Pancreas (tissue), 10 donors: Measurements from ENCODE around the gene SLC50A1. TPM values are rescaled to one million over a fixed set of nuclear protein-coding genes. Genes with fewer than 3 reads are reported as not detected.
A peak's percentile ranks its signal among the peaks of the same experiment; 100 is the strongest.

Experiments
- ATAC-seq, 4 donors: fragments of 200-7000 bp; cut with Tn5 transposase; one replicate each; pipeline versions ENCODE4 v1.8.0 to v1.9.1; 2020; ENCODE audit warnings: mild to moderate bottlenecking in 4 of 4, moderate library complexity in 4 of 4
- DNase-seq, 6 donors: peaks; one replicate each; pipeline ENCODE4 v3.0.0-alpha.2; 2020
- FAIRE-seq: peaks from 2 replicates; lab custom pipeline; 2012; peaks lifted over from hg19 to GRCh38; lab: Jason Lieb, UNC
- H3K27ac ChIP-seq, 4 donors: fragments of 200-600 bp; sonication (generic); 1 replicate in 3 of 4; 2 replicates in 1 of 4; pipeline versions ENCODE4 v1.5.0 to v1.8.0; 2020
- H3K27me3 ChIP-seq, 4 donors: fragments of 200-600 bp; one replicate each; pipeline ENCODE4 v1.8.0; 2021
- H3K36me3 ChIP-seq, 3 donors: fragments of 200-600 bp; sonication (generic) in 1 of 3; one replicate each; pipeline versions ENCODE4 v1.5.0 to v1.8.0; 2020 to 2021
- H3K4me1 ChIP-seq, 3 donors: fragments of 200-600 bp; one replicate each; pipeline ENCODE4 v1.8.0; 2021
- H3K4me3 ChIP-seq, 4 donors: fragments of 200-600 bp; sonication (generic) in 2 of 4; one replicate each; pipeline versions ENCODE4 v1.5.0 to v1.8.0; 2020 to 2021
- H3K9me3 ChIP-seq, 4 donors: fragments of 200-600 bp; one replicate each; pipeline ENCODE4 v1.8.0; 2021
- WGBS, 2 donors: extraction: QIAGEN DNeasy Blood & Tissue Kit; methylation state at CpG; one replicate each; pipeline ENCODE4 v1.1.7; 2013; 5-methylcytosine and 5-hydroxymethylcytosine counted together
- intact Hi-C, 3 donors: fragments of 100-400 bp; cut with DNase I; formaldehyde crosslinking; loops; one replicate each; pipeline versions ENCODE4 v1.11.1 to v1.14.2; 2022
- polyA plus RNA-seq, 2 donors: library from polyadenylated mRNA; stranded (reverse); fragments of 200-250 nt; gene quantifications; one replicate each; pipeline ENCODE4 v1.2.3, GENCODE V29; 2013
- total RNA-seq, 6 donors: library from RNA; stranded (reverse); fragmentation: NEBNext Ultra II Directional in 4 of 6; extraction: Animal tissue kit (Norgen Biotek cat#: 25700) in 4 of 6; gene quantifications; one replicate each; pipeline versions ENCODE4 v1.2.1 to v1.2.4, GENCODE V29; 2021 to 2023
- TF ChIP-seq, protein P1 (sequence below), 4 donors: fragments of 200-600 bp; sonication (generic) in 3 of 4; IDR thresholded peaks; one replicate each; pipeline versions ENCODE4 v1.5.0 to v1.8.0; 2021; ENCODE audit warnings: antibody characterized with exemption in 4 of 4
- donor health status: healthy with polysubstance abuse.
- donor health status: DM: no; HTN: no; CAD: no; lungs with moderate emphysema.
- donor health status: DM: no; HTN: no; CAD: no.
- donor health status: control.
- donor health status: control.
- donor health status: Bipolar disorder and iron deficiency.
- donor health status: DM: yes; HTN: yes; CAD: no.
- donor health status: DM: no; HTN: no; CAD: no.
- donor health status: DM: no; HTN: no; CAD: no.
- donor health status: DM: yes; HTN: yes; CAD: no.

The SLC50A1 gene
- total and polyA plus RNA-seq, 8 donors = 18.7 to 33.3 (median 29.4) TPM

DNA sequence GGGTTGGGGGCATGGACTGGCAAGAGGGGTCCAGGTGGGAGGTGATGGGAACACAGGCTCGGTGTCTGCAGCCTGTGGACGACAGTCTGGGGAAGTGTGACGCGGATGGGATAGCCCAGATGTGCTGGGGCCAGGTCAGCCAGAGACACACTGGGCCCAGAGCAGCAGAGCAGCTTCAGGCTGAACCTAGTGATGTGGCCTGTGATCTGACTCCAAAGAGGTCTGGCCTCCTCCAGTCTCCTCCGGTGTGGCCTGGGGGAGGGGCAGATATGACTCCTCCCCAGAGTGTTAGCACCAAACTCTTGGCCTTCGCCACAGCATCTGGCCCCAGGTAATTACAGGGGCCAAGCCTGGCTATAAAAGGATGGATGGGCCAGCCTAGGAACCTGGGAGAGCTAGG, 43.5 kb upstream of the SLC50A1 start:
- ATAC-seq (no peak), FAIRE-seq (no peak), DNase-seq (peak in 1 of 6 donors; percentile 45)
- Histone ChIP-seq H3K4me1 (peaks cover 0 to 4% (median 0%) of the 10 kb centered on the region in 3 donors), H3K27ac (no peak overlapping the region), H3K4me3 (no peak overlapping the region), H3K9me3 (no peaks in the 10 kb centered on the region), H3K36me3 (no peaks in the 10 kb centered on the region), H3K27me3 (no peaks in the 10 kb centered on the region)
- WGBS, 2 donors = 54 to 74% methylated on average over 6 of the region's 6 CpGs
- intact Hi-C loops = loop anchor here in 1 of 3 donors (5.0 kb wide), 1 partner anchor 75 kb away; no protein-coding TSS in a partner anchor
- TF ChIP-seq, protein P1, sequence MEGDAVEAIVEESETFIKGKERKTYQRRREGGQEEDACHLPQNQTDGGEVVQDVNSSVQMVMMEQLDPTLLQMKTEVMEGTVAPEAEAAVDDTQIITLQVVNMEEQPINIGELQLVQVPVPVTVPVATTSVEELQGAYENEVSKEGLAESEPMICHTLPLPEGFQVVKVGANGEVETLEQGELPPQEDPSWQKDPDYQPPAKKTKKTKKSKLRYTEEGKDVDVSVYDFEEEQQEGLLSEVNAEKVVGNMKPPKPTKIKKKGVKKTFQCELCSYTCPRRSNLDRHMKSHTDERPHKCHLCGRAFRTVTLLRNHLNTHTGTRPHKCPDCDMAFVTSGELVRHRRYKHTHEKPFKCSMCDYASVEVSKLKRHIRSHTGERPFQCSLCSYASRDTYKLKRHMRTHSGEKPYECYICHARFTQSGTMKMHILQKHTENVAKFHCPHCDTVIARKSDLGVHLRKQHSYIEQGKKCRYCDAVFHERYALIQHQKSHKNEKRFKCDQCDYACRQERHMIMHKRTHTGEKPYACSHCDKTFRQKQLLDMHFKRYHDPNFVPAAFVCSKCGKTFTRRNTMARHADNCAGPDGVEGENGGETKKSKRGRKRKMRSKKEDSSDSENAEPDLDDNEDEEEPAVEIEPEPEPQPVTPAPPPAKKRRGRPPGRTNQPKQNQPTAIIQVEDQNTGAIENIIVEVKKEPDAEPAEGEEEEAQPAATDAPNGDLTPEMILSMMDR (IDR thresholded peaks at IDR 0.05) = no peak

DNA sequence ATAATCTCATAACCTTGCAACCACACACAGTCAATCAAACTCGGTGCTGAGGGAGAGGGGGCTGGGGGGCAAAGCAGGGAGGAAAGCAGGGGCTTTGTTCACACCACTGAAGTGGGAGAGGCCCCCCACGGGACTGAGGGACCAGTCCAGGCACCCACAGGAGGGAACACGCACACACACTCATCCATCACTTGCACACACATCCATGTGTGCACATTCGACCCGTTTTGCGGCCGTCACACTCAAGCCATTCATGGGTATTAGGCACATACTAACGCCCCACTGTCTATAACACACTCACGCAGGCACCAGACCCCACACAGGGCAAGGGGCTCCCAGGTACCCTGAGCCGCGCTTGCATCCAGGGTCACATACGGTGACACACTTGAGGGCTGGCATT, 43.0 kb upstream of the SLC50A1 start:
- ATAC-seq (no peak), FAIRE-seq (no peak), DNase-seq (peak in 1 of 6 donors; percentile 40)
- no peaks in the 10 kb centered on the region for H3K9me3 ChIP-seq
- no peak overlapping the region for H3K27ac ChIP-seq
- H3K4me1 ChIP-seq = peaks cover 0 to 4% (median 0%) of the 10 kb centered on the region in 3 donors
- no peak overlapping the region for H3K4me3 ChIP-seq
- H3K27me3 ChIP-seq = no peaks in the 10 kb centered on the region
- intact Hi-C loops = loop anchor here in 1 of 3 donors (5.0 kb wide), 1 partner anchor 75 kb away; no protein-coding TSS in a partner anchor
- 69 to 81% methylated on average over 12 of the region's 12 CpGs for WGBS, 2 donors
- TF ChIP-seq, protein P1 (IDR thresholded peaks at IDR 0.05) = no peak
- no peaks in the 10 kb centered on the region for H3K36me3 ChIP-seq

DNA sequence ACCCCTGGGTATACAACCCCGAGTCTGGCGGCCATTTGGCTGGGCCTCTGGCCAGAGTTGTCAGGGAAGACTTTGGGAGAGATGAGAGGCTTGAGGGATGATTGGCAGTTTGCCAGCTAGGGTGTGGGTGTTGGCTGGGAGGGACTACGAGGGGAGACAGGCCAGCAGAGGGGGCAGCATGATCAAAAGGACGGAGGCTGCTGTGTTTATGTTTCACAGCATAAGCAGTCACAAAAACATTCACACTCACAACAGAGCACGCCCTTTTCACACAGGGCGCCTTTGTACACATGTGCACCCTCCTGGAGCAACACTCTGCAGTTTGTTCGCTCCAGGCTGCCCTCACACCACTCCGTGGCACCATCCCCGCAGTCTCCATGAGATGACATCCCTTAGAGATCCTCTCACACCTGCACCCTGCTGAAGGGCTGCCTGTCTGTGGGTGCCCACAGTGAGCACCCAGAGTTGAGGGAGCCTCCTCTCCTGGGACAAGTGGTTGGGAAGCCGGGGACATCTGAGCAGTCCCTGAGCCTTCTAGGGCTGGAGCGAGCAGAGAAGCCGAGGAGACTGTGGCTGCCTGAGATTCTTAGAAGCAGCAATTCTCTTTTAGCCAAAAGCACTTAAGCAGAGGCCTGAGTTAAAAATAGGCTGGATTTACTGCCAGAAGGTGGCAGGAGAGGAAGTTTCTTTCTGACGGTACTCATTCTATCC, 41.6 kb upstream of the SLC50A1 start:
- peak; percentile 25 to 68 (median 60) for ATAC-seq
- H3K27ac ChIP-seq = no peak overlapping the region
- H3K36me3 ChIP-seq = no peaks in the 10 kb centered on the region
- TF ChIP-seq, protein P1 (IDR thresholded peaks at IDR 0.05) = peak in 3 of 4 donors; percentile 14 to 23 (median 15)
- no peak for FAIRE-seq
- no peaks in the 10 kb centered on the region for H3K9me3 ChIP-seq
- 30 to 37% methylated on average over 13 of the region's 13 CpGs for WGBS, 2 donors
- no peak overlapping the region for H3K4me3 ChIP-seq
- H3K4me1 ChIP-seq = peaks cover 0 to 4% (median 0%) of the 10 kb centered on the region in 3 donors
- intact Hi-C loops = loop anchor here in 1 of 3 donors (5.0 kb wide), 1 partner anchor 73 kb away; no protein-coding TSS in a partner anchor
- no peaks in the 10 kb centered on the region for H3K27me3 ChIP-seq
- peak in 3 of 6 donors; percentile 29 to 46 (median 41) for DNase-seq

DNA sequence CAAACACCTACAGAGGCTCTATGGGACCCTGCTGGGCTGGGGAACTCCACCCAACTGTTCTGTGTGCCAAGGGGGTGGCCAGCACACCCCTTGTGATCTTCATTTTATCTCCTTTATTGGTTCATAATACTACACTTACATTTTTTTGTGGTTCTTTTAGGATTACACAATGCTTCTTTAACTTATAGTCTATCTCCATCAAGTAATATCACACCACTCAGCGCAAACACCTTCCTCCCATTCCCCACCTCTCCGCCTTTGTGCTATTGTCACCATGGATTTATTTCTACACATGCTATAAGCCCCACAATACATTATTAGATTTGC, 41.1 kb upstream of the SLC50A1 start:
- TF ChIP-seq, protein P1 (IDR thresholded peaks at IDR 0.05) = no peak
- Histone ChIP-seq H3K36me3 (no peaks in the 10 kb centered on the region), H3K4me1 (peaks cover 0 to 4% (median 0%) of the 10 kb centered on the region in 3 donors), H3K4me3 (no peak overlapping the region), H3K27ac (no peak overlapping the region), H3K27me3 (no peaks in the 10 kb centered on the region), H3K9me3 (no peaks in the 10 kb centered on the region)
- WGBS, 2 donors = 62 to 70% methylated on average over 2 of the region's 2 CpGs
- intact Hi-C loops = loop anchor here in 1 of 3 donors (5.0 kb wide), 1 partner anchor 73 kb away; no protein-coding TSS in a partner anchor
- DNase-seq (no peak), ATAC-seq (no peak), FAIRE-seq (no peak)

DNA sequence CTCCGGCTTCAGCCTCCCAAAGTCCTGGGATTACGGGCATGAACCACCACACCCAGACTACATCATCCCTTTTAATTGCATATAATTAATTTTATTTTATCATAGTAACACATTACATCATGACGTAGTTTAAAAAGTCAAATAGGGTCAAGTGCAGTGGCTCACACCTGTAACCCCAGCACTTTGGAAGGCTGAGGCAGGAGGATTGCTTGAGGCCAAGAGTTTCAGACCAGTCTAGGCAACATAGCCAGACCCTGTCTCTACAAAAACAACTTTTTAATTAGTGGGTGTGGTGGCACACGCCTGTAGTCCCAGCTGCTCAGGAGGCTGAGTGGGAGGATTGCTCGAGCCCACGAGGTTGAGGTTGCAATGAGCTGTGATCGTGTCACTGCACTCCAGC, 36.3 kb upstream of the SLC50A1 start:
- intact Hi-C loops = no loop called here
- TF ChIP-seq, protein P1 (IDR thresholded peaks at IDR 0.05) = no peak
- no peak for DNase-seq
- H3K9me3 ChIP-seq = no peaks in the 10 kb centered on the region
- H3K27ac ChIP-seq = no peak overlapping the region
- H3K4me1 ChIP-seq = no peaks in the 10 kb centered on the region
- no peaks in the 10 kb centered on the region for H3K27me3 ChIP-seq
- no peak for FAIRE-seq
- ATAC-seq = no peak
- no peaks in the 10 kb centered on the region for H3K36me3 ChIP-seq
- H3K4me3 ChIP-seq = no peak overlapping the region
- 81 to 84% methylated on average over 7 of the region's 7 CpGs for WGBS, 2 donors
